HCT116 (cell line): ENCODE measurements around the gene DBR1. TPM values are rescaled to one million over a fixed set of nuclear protein-coding genes. Genes with fewer than 3 reads are reported as not detected.

ENCODE experiments used
- ATAC-seq: fragments of 200-7000 bp; cut with Tn5 transposase; 2 replicates; pipeline ENCODE4 v1.9.1; 2020; ENCODE audit warnings: mild to moderate bottlenecking, moderate library complexity
- BruUV-seq: library from RNA; stranded (reverse); fragments of 400-500 nt; replicated peaks from 2 replicates; lab custom pipeline; 2021; lab: Mats Ljungman, UMichigan
- CTCF ChIA-PET: fragments of 300-600 bp; sonication (Branson Sonifier 250); formaldehyde crosslinking; loops from one replicate; lab custom pipeline; 2021; ENCODE audit warnings: antibody characterized with exemption; lab: Charles Lee
- POLR2A ChIA-PET: fragments of 300-600, 350-600 bp; sonication (Branson Sonifier 250); formaldehyde crosslinking; loops from one replicate; lab custom pipeline; 2021; ENCODE audit warnings: antibody characterized with exemption; lab: Charles Lee
- RAD21 ChIA-PET, 2 experiments: fragments of 300-600 bp; sonication (Branson Sonifier 250); formaldehyde crosslinking; loops; one replicate each; lab custom pipeline; 2023; ENCODE audit warnings: low total read pairs in 2 of 2; ENCODE audit not compliant: uncharacterized antibody in 2 of 2, unreplicated experiment in 2 of 2, low non-redundant PET in 1 of 2; lab: Charles Lee
- DNase-seq: peaks from one replicate; pipeline ENCODE4 v3.0.0-alpha.2; 2010; ENCODE audit warnings: low read depth, low spot score
- H2AFZ ChIP-seq: fragments of 200-600 bp; shearing (Covaris generic), sonication (generic); 2 replicates; pipeline ENCODE4 v1.6.1; 2017; ENCODE audit warnings: low read depth, mixed run types, mixed read lengths, antibody characterized with exemption, low read length; ENCODE audit not compliant: poor library complexity, severe bottlenecking
- H3K27ac ChIP-seq: 2 replicates; pipeline ENCODE4 v1.5.1; 2012; ENCODE audit warnings: low read depth, low read length
- H3K27me3 ChIP-seq: fragments of 200-600 bp; sonication (generic); 2 replicates; pipeline ENCODE4 v1.6.1; 2016; ENCODE audit warnings: mixed run types, low read length, mixed read lengths; ENCODE audit not compliant: insufficient read depth
- H3K36me3 ChIP-seq, 2 experiments: fragments of 200-500 bp in 1 of 2; fragments of 200-600 bp in 1 of 2; sonication (Bioruptor generic) in 1 of 2; sonication (generic) in 1 of 2; 2 replicates each; pipeline versions ENCODE4 v1.5.1 to v1.6.1; 2014 to 2016; ENCODE audit warnings: low read length in 2 of 2, inconsistent platforms in 1 of 2, mixed read lengths in 1 of 2, mixed run types in 1 of 2; ENCODE audit not compliant: insufficient read depth in 2 of 2, control insufficient read depth in 1 of 2
- H3K4me1 ChIP-seq, 2 experiments: fragments of 200-600 bp in 1 of 2; sonication (generic) in 1 of 2; 2 replicates each; pipeline versions ENCODE4 v1.5.1 to v1.6.1; 2012 to 2017; ENCODE audit warnings: low read length in 2 of 2, inconsistent platforms in 1 of 2, mild to moderate bottlenecking in 1 of 2, mixed read lengths in 1 of 2, mixed run types in 1 of 2, moderate library complexity in 1 of 2; ENCODE audit not compliant: insufficient read depth in 2 of 2, control insufficient read depth in 1 of 2
- H3K4me2 ChIP-seq: fragments of 200-600 bp; sonication (generic); 2 replicates; pipeline ENCODE4 v1.6.1; 2017; ENCODE audit warnings: mixed run types, low read length, mixed read lengths
- H3K4me3 ChIP-seq, 2 experiments: fragments of 200-600 bp in 1 of 2; sonication (generic) in 1 of 2; replicated peaks in 1 of 2; 2 replicates each; pipeline ENCODE4 v1.5.1; 2011 to 2016; ENCODE audit warnings: low read length in 2 of 2, control low read depth in 1 of 2, low read depth in 1 of 2, mild to moderate bottlenecking in 1 of 2, mixed read lengths in 1 of 2, mixed run types in 1 of 2
- H3K79me2 ChIP-seq: fragments of 200-600 bp; sonication (generic); 2 replicates; pipeline ENCODE4 v1.6.1; 2017; ENCODE audit warnings: mild to moderate bottlenecking, mixed run types, low read length, moderate library complexity, mixed read lengths; ENCODE audit not compliant: insufficient read depth
- H3K9ac ChIP-seq: fragments of 200-600 bp; sonication (generic); 2 replicates; pipeline ENCODE4 v1.6.1; 2016; ENCODE audit warnings: low read length, mixed read lengths
- H3K9me2 ChIP-seq: fragments of 200-600 bp; sonication (generic), shearing (Covaris generic); 2 replicates; pipeline ENCODE4 v1.6.1; 2017; ENCODE audit warnings: mixed run types, mild to moderate bottlenecking, moderate library complexity; ENCODE audit not compliant: insufficient read depth
- H3K9me3 ChIP-seq, 2 experiments: fragments of 200-500 bp in 1 of 2; fragments of 200-600 bp in 1 of 2; sonication (Bioruptor generic) in 1 of 2; sonication (generic) in 1 of 2; 2 replicates each; pipeline ENCODE4 v1.6.1; 2014 to 2017; ENCODE audit warnings: low read length in 2 of 2, mixed read lengths in 2 of 2, inconsistent platforms in 1 of 2, low read depth in 1 of 2, mild to moderate bottlenecking in 1 of 2, mixed run types in 1 of 2, moderate library complexity in 1 of 2; ENCODE audit not compliant: control insufficient read depth in 1 of 2, insufficient read depth in 1 of 2
- H4K20me1 ChIP-seq: fragments of 200-600 bp; sonication (generic), shearing (Covaris generic); 2 replicates; pipeline ENCODE4 v1.6.1; 2017; ENCODE audit warnings: mixed run types, mild to moderate bottlenecking, moderate library complexity; ENCODE audit not compliant: insufficient read depth
- ATF3 ChIP-seq: IDR thresholded peaks from 2 replicates; pipeline ENCODE4 v1.6.1; 2012
- CTCF ChIP-seq, 3 experiments: fragments of 200-600 bp in 1 of 3; sonication (generic) in 1 of 3; IDR thresholded peaks in 2 of 3; conservative IDR thresholded peaks in 1 of 3; 2 replicates each; pipeline ENCODE4 v1.5.1; 2012 to 2017; ENCODE audit warnings: low read depth in 2 of 3, low read length in 2 of 3, antibody characterized with exemption in 1 of 3, borderline replicate concordance in 1 of 3, control low read depth in 1 of 3, mild to moderate bottlenecking in 1 of 3, mixed read lengths in 1 of 3, mixed run types in 1 of 3, moderate library complexity in 1 of 3; ENCODE audit not compliant: insufficient read depth in 1 of 3
- JUND ChIP-seq: IDR thresholded peaks from 2 replicates; pipeline ENCODE4 v1.6.1; 2012
- RAD21 ChIP-seq: IDR thresholded peaks from 2 replicates; pipeline ENCODE4 v1.6.1; 2012; ENCODE audit warnings: low read depth, mild to moderate bottlenecking
- intact Hi-C: fragments of 100-400 bp; cut with micrococcal nuclease; formaldehyde crosslinking; loops from 2 replicates; pipeline ENCODE4 v1.10.0; 2022
- total RNA-seq: library from RNA; stranded (reverse); gene quantifications from one replicate; pipeline ENCODE4 v1.2.1, GENCODE V29; 2021; ENCODE audit not compliant: unreplicated experiment

Gene DBR1
- total RNA-seq, 1 experiment from 2014 or later, result 21.6 TPM

- H3K9me3 ChIP-seq, result no peaks in the 10 kb centered on the region
- H3K9ac ChIP-seq, result no peak overlapping the region
- POLR2A ChIA-PET, result no interaction called here
- no peaks in the 10 kb centered on the region for H3K36me3 ChIP-seq
- no peaks in the 10 kb centered on the region for H3K9me2 ChIP-seq
- ATAC-seq, result peak; percentile 90
- no peak overlapping the region for H3K4me3 ChIP-seq
- H3K4me1 ChIP-seq, result peaks cover 4 to 11% of the 10 kb centered on the region in 2 experiments; a peak in 3 of 4 replicates
- H3K27me3 ChIP-seq, result no peaks in the 10 kb centered on the region
- peak overlapping the region; percentile 90 for H2AFZ ChIP-seq
- H3K79me2 ChIP-seq, result no peaks in the 10 kb centered on the region
- no peak overlapping the region for H3K4me2 ChIP-seq
- CTCF ChIA-PET, result no interaction called here
- TF ChIP-seq CTCF (IDR thresholded peaks at IDR 0.05 in 2 of 3, conservative IDR thresholded peaks at IDR 0.05 in 1 of 3; ENCODE audit: borderline replicate concordance in 1 of 3, insufficient read depth in 1 of 3, low read depth in 2 of 3, low read length in 2 of 3) (peak; percentile 55 to 81 (median 70)), ATF3 (no peak), RAD21 (peak; percentile 94), JUND (no peak)
- H3K27ac ChIP-seq, result no peak overlapping the region
- intact Hi-C loops, result loop anchor here (1.0 to 10.0 kb wide), 4 partner anchors 152 to 514 kb away; no protein-coding TSS in a partner anchor
- peak; percentile 41 for DNase-seq
- RAD21 ChIA-PET, result no interaction called here
- no TSS peak for BruUV-seq
- H4K20me1 ChIP-seq, result no peaks in the 10 kb centered on the region
Observed at GRCh38 chr3:138180375-138181029, 5.8 kb upstream of the DBR1 start.
